ENCODE measurements around the gene ACP2.
"Not testable (repeated sequence)": the region's sequence is repeated elsewhere in the genome, so short reads cannot be mapped to it uniquely, and the experiment has no call there.

Gene ACP2

DNA sequence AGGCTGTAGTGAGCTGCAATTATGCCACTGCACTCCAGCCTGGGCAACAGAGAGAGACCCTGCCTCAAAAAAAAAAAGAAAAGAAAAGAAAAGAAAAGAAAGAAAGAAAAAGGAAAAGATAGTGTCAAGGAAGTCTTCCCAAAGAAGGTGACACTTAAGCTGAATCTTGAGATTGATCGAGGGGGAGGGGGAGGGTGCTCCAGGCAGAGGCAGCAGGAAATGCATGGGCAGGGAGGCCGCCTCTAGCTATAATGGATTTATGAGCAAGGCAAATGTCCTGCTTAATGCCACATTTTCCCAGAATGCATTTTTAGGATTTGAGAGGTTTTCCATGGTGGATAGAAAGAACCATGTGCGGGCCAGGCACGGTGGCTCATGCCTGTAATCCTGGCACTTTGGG, 47.6 kb downstream of the ACP2 start:
- TF ChIP-seq, protein P1, sequence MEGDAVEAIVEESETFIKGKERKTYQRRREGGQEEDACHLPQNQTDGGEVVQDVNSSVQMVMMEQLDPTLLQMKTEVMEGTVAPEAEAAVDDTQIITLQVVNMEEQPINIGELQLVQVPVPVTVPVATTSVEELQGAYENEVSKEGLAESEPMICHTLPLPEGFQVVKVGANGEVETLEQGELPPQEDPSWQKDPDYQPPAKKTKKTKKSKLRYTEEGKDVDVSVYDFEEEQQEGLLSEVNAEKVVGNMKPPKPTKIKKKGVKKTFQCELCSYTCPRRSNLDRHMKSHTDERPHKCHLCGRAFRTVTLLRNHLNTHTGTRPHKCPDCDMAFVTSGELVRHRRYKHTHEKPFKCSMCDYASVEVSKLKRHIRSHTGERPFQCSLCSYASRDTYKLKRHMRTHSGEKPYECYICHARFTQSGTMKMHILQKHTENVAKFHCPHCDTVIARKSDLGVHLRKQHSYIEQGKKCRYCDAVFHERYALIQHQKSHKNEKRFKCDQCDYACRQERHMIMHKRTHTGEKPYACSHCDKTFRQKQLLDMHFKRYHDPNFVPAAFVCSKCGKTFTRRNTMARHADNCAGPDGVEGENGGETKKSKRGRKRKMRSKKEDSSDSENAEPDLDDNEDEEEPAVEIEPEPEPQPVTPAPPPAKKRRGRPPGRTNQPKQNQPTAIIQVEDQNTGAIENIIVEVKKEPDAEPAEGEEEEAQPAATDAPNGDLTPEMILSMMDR (IDR thresholded peaks at IDR 0.05; ENCODE audit: borderline replicate concordance, control extremely low read depth, extremely low read depth, insufficient read depth, missing control alignments) = no peak
- in situ Hi-C loops (cut with MboI; ENCODE audit: low sequenced_read_pairs, unreplicated experiment) = no loop called here
- DNase-seq (ENCODE audit: low spot score) = no peak

DNA sequence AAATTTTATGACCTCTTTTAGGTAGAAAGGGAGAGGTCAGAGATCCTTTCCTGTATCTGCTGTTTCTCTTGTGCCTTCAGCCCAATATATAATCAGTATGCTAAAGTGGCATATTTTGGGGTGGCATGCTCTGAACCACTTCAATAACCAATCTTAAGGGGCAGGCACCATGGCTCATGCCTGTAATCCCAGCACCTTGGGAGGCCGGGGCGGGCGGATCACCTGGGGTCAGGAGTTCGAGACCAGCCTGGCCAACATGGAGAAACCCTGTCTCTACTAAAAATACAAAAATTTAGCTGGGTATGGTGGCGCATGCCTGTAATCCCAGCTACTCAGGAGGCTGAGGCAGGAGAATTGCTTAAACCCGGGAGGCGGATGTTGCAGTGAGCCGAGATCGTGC, 50.5 kb downstream of the ACP2 start:
- in situ Hi-C loops (cut with MboI; ENCODE audit: low sequenced_read_pairs, unreplicated experiment); DNase-seq (ENCODE audit: low spot score): not testable (repeated sequence)

DNA sequence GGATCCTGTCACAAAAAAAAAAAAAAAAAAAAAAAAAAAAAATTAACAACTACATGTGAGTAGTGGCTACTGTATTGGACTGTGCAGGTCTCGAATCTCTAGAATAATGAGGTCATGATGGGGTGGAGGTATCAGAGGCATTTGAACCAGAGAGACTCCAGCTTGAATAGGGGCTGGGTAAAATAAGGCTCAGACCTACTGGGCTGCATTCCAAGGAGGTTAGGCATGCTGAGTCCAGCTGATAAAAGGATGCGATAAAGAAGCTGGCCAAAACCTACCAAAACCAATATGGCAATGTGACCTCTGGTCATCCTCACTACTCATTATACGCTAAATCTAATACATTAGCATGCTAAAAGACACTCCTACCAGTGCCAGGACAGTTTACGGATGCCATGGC, 56.5 kb downstream of the ACP2 start:
- TF ChIP-seq, protein P1 (IDR thresholded peaks at IDR 0.05; ENCODE audit: borderline replicate concordance, control extremely low read depth, extremely low read depth, insufficient read depth, missing control alignments) = no peak
- no peak for DNase-seq (ENCODE audit: low spot score)
- in situ Hi-C loops (cut with MboI; ENCODE audit: low sequenced_read_pairs, unreplicated experiment) = no loop called here

DNA sequence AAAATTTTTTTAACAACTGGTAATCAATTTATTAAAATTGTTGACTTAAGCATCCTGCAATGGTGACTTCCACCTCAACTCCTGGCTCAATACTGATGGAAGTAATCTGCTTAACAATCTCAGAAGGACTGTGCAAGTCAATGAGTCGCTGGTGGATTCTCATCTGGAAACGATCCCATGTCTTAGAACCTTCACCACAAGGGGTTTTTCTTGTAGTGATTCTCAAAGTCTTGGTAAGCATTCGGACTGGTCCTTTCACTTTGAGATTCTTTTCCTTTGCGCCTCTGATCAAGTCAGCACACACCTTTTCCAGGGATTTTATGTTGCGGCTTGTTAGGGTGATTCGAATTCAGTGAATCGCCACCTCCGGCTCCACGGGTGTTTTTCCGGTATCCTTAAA, 57.5 kb downstream of the ACP2 start:
- in situ Hi-C loops (cut with MboI; ENCODE audit: low sequenced_read_pairs, unreplicated experiment) = not testable (repeated sequence)

More for the DNA sequence above, 57.5 kb downstream of the ACP2 start:
- DNase-seq (ENCODE audit: low spot score) = not testable (repeated sequence)

Data from GM13976 (cell line).